CD14-positive monocyte (primary cell): Measurements from ENCODE around the gene RRN3. TPM values are rescaled to one million over a fixed set of nuclear protein-coding genes. Genes with fewer than 3 reads are reported as not detected.
"Not testable (repeated sequence)": the region's sequence is repeated elsewhere in the genome, so short reads cannot be mapped to it uniquely, and the experiment has no call there.

Experiments
- DNase-seq, 3 donors: peaks; one replicate each; pipeline ENCODE4 v3.0.0-alpha.2; 2011 to 2022
- H2AFZ ChIP-seq: 2 replicates; pipeline ENCODE4 v1.6.0; 2012; ENCODE audit warnings: mild to moderate bottlenecking, low read depth, low read length, inconsistent platforms; ENCODE audit not compliant: insufficient read depth, poor library complexity, severe bottlenecking
- H3K27ac ChIP-seq, 2 donors: 1 replicate in 1 of 2; 2 replicates in 1 of 2; pipeline ENCODE4 v1.5.1; 2012 to 2013; ENCODE audit warnings: low read length in 2 of 2, control low read depth in 1 of 2, inconsistent platforms in 1 of 2, low read depth in 1 of 2, mild to moderate bottlenecking in 1 of 2
- H3K27me3 ChIP-seq, 2 donors: one replicate each; pipeline versions ENCODE4 v1.6.0 to v1.6.1; 2011 to 2013; ENCODE audit warnings: low read length in 2 of 2; ENCODE audit not compliant: control insufficient read depth in 2 of 2, insufficient read depth in 2 of 2
- H3K36me3 ChIP-seq, 2 donors: replicated peaks in 1 of 2; 1 replicate in 1 of 2; 2 replicates in 1 of 2; pipeline versions ENCODE4 v1.5.1 to v1.6.1; 2012 to 2013; ENCODE audit warnings: low read length in 2 of 2, control low read depth in 1 of 2, inconsistent platforms in 1 of 2, mild to moderate bottlenecking in 1 of 2; ENCODE audit not compliant: insufficient read depth in 2 of 2, control insufficient read depth in 1 of 2
- H3K4me1 ChIP-seq, 2 donors: 1 replicate in 1 of 2; 2 replicates in 1 of 2; pipeline versions ENCODE4 v1.5.1 to v1.6.1; 2012 to 2013; ENCODE audit warnings: low read length in 2 of 2, control low read depth in 1 of 2, inconsistent platforms in 1 of 2, mild to moderate bottlenecking in 1 of 2, moderate library complexity in 1 of 2; ENCODE audit not compliant: insufficient read depth in 2 of 2, control insufficient read depth in 1 of 2
- H3K4me2 ChIP-seq: replicated peaks from 2 replicates; pipeline ENCODE3; 2012; ENCODE audit warnings: low read length, moderate library complexity, mild to moderate bottlenecking; ENCODE audit not compliant: poor library complexity, severe bottlenecking; ENCODE audit errors: extremely low read depth
- H3K4me3 ChIP-seq, 3 experiments: fragments of 200-600 bp in 1 of 3; sonication (generic) in 1 of 3; replicated peaks in 1 of 3; 1 replicate in 2 of 3; 2 replicates in 1 of 3; pipeline ENCODE4 v1.5.1; 2011 to 2013; ENCODE audit warnings: low read length in 3 of 3, mild to moderate bottlenecking in 3 of 3, control low read depth in 2 of 3, low read depth in 2 of 3, inconsistent platforms in 1 of 3, moderate library complexity in 1 of 3
- H3K79me2 ChIP-seq: 2 replicates; pipeline ENCODE4 v1.6.0; 2012; ENCODE audit warnings: mild to moderate bottlenecking, control low read depth, inconsistent platforms, low read length, moderate library complexity; ENCODE audit not compliant: insufficient read depth
- H3K9ac ChIP-seq: 2 replicates; pipeline ENCODE4 v1.6.0; 2017; ENCODE audit warnings: low read length, mild to moderate bottlenecking; ENCODE audit not compliant: insufficient read depth, poor library complexity, severe bottlenecking
- H3K9me3 ChIP-seq, 2 donors: replicated peaks in 1 of 2; 1 replicate in 1 of 2; 2 replicates in 1 of 2; pipeline versions ENCODE4 v1.5.1 to v1.6.1; 2012 to 2013; ENCODE audit warnings: low read length in 2 of 2, control low read depth in 1 of 2; ENCODE audit not compliant: control insufficient read depth in 1 of 2, insufficient read depth in 1 of 2
- H4K20me1 ChIP-seq: 2 replicates; pipeline ENCODE4 v1.6.0; 2012; ENCODE audit warnings: mild to moderate bottlenecking, low read length, control low read depth, moderate library complexity; ENCODE audit not compliant: insufficient read depth
- H3K27ac Mint-ChIP-seq, 7 donors: one replicate each; pipeline ENCODE4 v1.8.0; 2020; ENCODE audit warnings: mild to moderate bottlenecking in 7 of 7, mixed read lengths in 7 of 7, moderate library complexity in 6 of 7, inconsistent platforms in 2 of 7
- H3K27me3 Mint-ChIP-seq, 3 donors: one replicate each; pipeline ENCODE4 v1.8.0; 2021 to 2022; ENCODE audit warnings: low read depth in 3 of 3, mild to moderate bottlenecking in 3 of 3, mixed read lengths in 3 of 3, moderate library complexity in 3 of 3, inconsistent platforms in 1 of 3
- H3K36me3 Mint-ChIP-seq, 2 donors: one replicate each; pipeline ENCODE4 v1.8.0; 2020; ENCODE audit warnings: mixed read lengths in 2 of 2, inconsistent platforms in 1 of 2, mild to moderate bottlenecking in 1 of 2
- H3K4me1 Mint-ChIP-seq: one replicate; pipeline ENCODE4 v1.8.0; 2020; ENCODE audit warnings: mild to moderate bottlenecking, mixed read lengths
- H3K4me3 Mint-ChIP-seq, 2 donors: one replicate each; pipeline ENCODE4 v1.8.0; 2020; ENCODE audit warnings: mild to moderate bottlenecking in 2 of 2, mixed read lengths in 2 of 2, moderate library complexity in 1 of 2
- H3K9me3 Mint-ChIP-seq, 7 donors: one replicate each; pipeline ENCODE4 v1.8.0; 2020 to 2022; ENCODE audit warnings: mixed read lengths in 7 of 7, mild to moderate bottlenecking in 6 of 7, moderate library complexity in 6 of 7, inconsistent platforms in 2 of 7
- CTCF ChIP-seq: fragments of 200-600 bp; IDR thresholded peaks from one replicate; pipeline ENCODE4 v1.8.0; 2022; ENCODE audit warnings: antibody characterized with exemption, mild to moderate bottlenecking
- WGBS: methylation state at CpG from one replicate; pipeline ENCODE4 v1.1.5; 2013; ENCODE audit warnings: missing lambda C conversion rate; ENCODE audit not compliant: insufficient coverage; 5-methylcytosine and 5-hydroxymethylcytosine counted together
- intact Hi-C, 2 donors: fragments of 100-400 bp; cut with micrococcal nuclease; formaldehyde crosslinking; loops; one replicate each; pipeline versions ENCODE4 v1.15.0 to v1.15.1; 2023
- polyA plus RNA-seq, 3 donors: library from polyadenylated mRNA; depleted of rRNA in 1 of 3; unstranded in 2 of 3; stranded (reverse) in 1 of 3; fragments of 300-500 nt in 2 of 3; fragments of >200 nt in 1 of 3; fragmentation: Illumina TruSeq in 2 of 3; gene quantifications; 1 replicate in 2 of 3; 2 replicates in 1 of 3; pipeline ENCODE4 v1.2.3, GENCODE V29; 2012 to 2021

Gene RRN3
- polyA plus RNA-seq, 3 donors: 4.3 to 9.2 (median 9.1) TPM

- Histone ChIP-seq H3K27ac (no peak overlapping the region), H4K20me1 (no peaks in the 10 kb centered on the region), H3K79me2 (no peaks in the 10 kb centered on the region), H3K27me3 (no peaks in the 10 kb centered on the region), H3K9me3 (no peaks in the 10 kb centered on the region), H3K36me3 (no peaks in the 10 kb centered on the region), H3K9ac (no peak overlapping the region), H3K4me3 (no peak overlapping the region), H3K4me1 (peaks cover 0 to 3% of the 10 kb centered on the region in 2 donors), H3K4me2 (no peak overlapping the region), H2AFZ (no peak overlapping the region)
- H3K36me3 Mint-ChIP-seq: no peaks in the 10 kb centered on the region
- no peaks in the 10 kb centered on the region for H3K9me3 Mint-ChIP-seq
- intact Hi-C loops: no loop called here
- DNase-seq: no peak
- peaks cover 0 to 1% (median 0%) of the 10 kb centered on the region in 3 donors for H3K27me3 Mint-ChIP-seq
- WGBS: 97% methylated on average over 11 of the region's 15 CpGs
- H3K27ac Mint-ChIP-seq: no peak overlapping the region
- no peak overlapping the region for H3K4me3 Mint-ChIP-seq
- H3K4me1 Mint-ChIP-seq: peaks cover 9% of the 10 kb centered on the region
- TF ChIP-seq CTCF: no peak
Measured at GRCh38 chr16:15141586-15141985, 47.5 kb upstream of the RRN3 start.

- H3K27me3 Mint-ChIP-seq, H3K27ac Mint-ChIP-seq, H4K20me1 ChIP-seq, H3K9ac ChIP-seq, H3K4me3 ChIP-seq, H3K27me3 ChIP-seq, H3K36me3 ChIP-seq, H3K4me1 ChIP-seq, H2AFZ ChIP-seq, intact Hi-C loops, H3K9me3 Mint-ChIP-seq, H3K27ac ChIP-seq, DNase-seq, H3K4me2 ChIP-seq, H3K9me3 ChIP-seq, H3K4me3 Mint-ChIP-seq, H3K4me1 Mint-ChIP-seq, H3K36me3 Mint-ChIP-seq, H3K79me2 ChIP-seq: not testable (repeated sequence)
- WGBS: 58% methylated on average over 20 of the region's 30 CpGs
Measured at GRCh38 chr16:15140444-15141365, 46.6 kb upstream of the RRN3 start.

- H3K27me3 Mint-ChIP-seq, H2AFZ ChIP-seq, H3K4me2 ChIP-seq, H3K27ac Mint-ChIP-seq, H3K9me3 Mint-ChIP-seq, H3K9me3 ChIP-seq, H3K4me3 Mint-ChIP-seq, H3K27me3 ChIP-seq, DNase-seq, H3K79me2 ChIP-seq, H3K4me1 Mint-ChIP-seq, H3K36me3 Mint-ChIP-seq, H3K4me1 ChIP-seq, H3K36me3 ChIP-seq, intact Hi-C loops, H3K27ac ChIP-seq, H3K4me3 ChIP-seq, H3K9ac ChIP-seq, H4K20me1 ChIP-seq: not testable (repeated sequence)
- WGBS: no CpG with 5 or more reads among the region's 15 CpGs
Measured at GRCh38 chr16:15137514-15137913, 43.4 kb upstream of the RRN3 start.
